Caco-2 (cell line): Measurements from ENCODE around the gene OVOL3. TPM values are rescaled to one million over a fixed set of nuclear protein-coding genes. Genes with fewer than 3 reads are reported as not detected.

Source experiments
- BruUV-seq: library from RNA; stranded (reverse); fragments of 400-500 nt; replicated peaks from 2 replicates; lab custom pipeline; 2021; lab: Mats Ljungman, UMichigan
- CTCF ChIA-PET: fragments of 300-600 bp; sonication (Branson Sonifier 250); formaldehyde crosslinking; loops from one replicate; lab custom pipeline; 2022; ENCODE audit warnings: antibody characterized with exemption; lab: Charles Lee
- POLR2A ChIA-PET: fragments of 300-600 bp; sonication (Branson Sonifier 250); formaldehyde crosslinking; loops from one replicate; lab custom pipeline; 2022; ENCODE audit warnings: antibody characterized with exemption; lab: Charles Lee
- DNase-seq, 2 experiments: peaks; one replicate each; pipeline versions ENCODE4 v3.0.0 to v3.0.0-alpha.2; 2020 to 2022
- H3K27me3 ChIP-seq: replicated peaks from 2 replicates; pipeline ENCODE4 v1.6.0; 2011; ENCODE audit warnings: low read length; ENCODE audit not compliant: control insufficient read depth, insufficient read depth
- H3K36me3 ChIP-seq: 2 replicates; pipeline ENCODE4 v1.5.1; 2011; ENCODE audit warnings: low read length; ENCODE audit not compliant: control insufficient read depth, insufficient read depth
- H3K4me1 ChIP-seq: fragments of 250-450 bp; sonication (Bioruptor Pico); 2 replicates; pipeline ENCODE4 v1.5.1; 2020; ENCODE audit warnings: mild to moderate bottlenecking
- H3K4me3 ChIP-seq: 2 replicates; pipeline ENCODE4 v1.5.1; 2011; ENCODE audit warnings: low read depth, mild to moderate bottlenecking, control low read depth, low read length
- H3K9me3 ChIP-seq: fragments of 250-450 bp; sonication (Bioruptor Pico); 2 replicates; pipeline ENCODE4 v1.5.1; 2020; ENCODE audit warnings: mild to moderate bottlenecking, moderate library complexity
- H3K27ac Mint-ChIP-seq: one replicate; pipeline ENCODE4 v1.8.0; 2022; ENCODE audit warnings: mixed read lengths; ENCODE audit not compliant: unreplicated experiment
- H3K27me3 Mint-ChIP-seq: one replicate; pipeline ENCODE4 v1.8.0; 2022; ENCODE audit warnings: mixed read lengths; ENCODE audit not compliant: insufficient read depth, unreplicated experiment
- H3K36me3 Mint-ChIP-seq: one replicate; pipeline ENCODE4 v1.8.0; 2022; ENCODE audit warnings: mild to moderate bottlenecking, mixed read lengths; ENCODE audit not compliant: insufficient read depth, unreplicated experiment
- H3K4me1 Mint-ChIP-seq: one replicate; pipeline ENCODE4 v1.8.0; 2022; ENCODE audit warnings: low read depth, mixed read lengths; ENCODE audit not compliant: unreplicated experiment
- H3K4me3 Mint-ChIP-seq: one replicate; pipeline ENCODE4 v1.8.0; 2022; ENCODE audit warnings: mild to moderate bottlenecking, moderate library complexity, mixed read lengths; ENCODE audit not compliant: unreplicated experiment
- H3K9me3 Mint-ChIP-seq: one replicate; pipeline ENCODE4 v1.8.0; 2022; ENCODE audit warnings: mixed read lengths; ENCODE audit not compliant: unreplicated experiment
- CTCF ChIP-seq, 2 experiments: fragments of 200-600 bp in 1 of 2; IDR thresholded peaks; 1 replicate in 1 of 2; 2 replicates in 1 of 2; pipeline versions ENCODE4 v1.5.1 to v1.8.0; 2011 to 2022; ENCODE audit warnings: antibody characterized with exemption in 1 of 2, control low read depth in 1 of 2, inconsistent platforms in 1 of 2, low read depth in 1 of 2, low read length in 1 of 2, mild to moderate bottlenecking in 1 of 2, moderate library complexity in 1 of 2; ENCODE audit not compliant: insufficient read depth in 1 of 2, severe bottlenecking in 1 of 2, unreplicated experiment in 1 of 2
- intact Hi-C: fragments of 100-400 bp; cut with micrococcal nuclease; formaldehyde crosslinking; loops from one replicate; pipeline ENCODE4 v1.10.0; 2022; ENCODE audit not compliant: unreplicated experiment
- total RNA-seq: library from RNA; stranded (reverse); gene quantifications from 2 replicates; pipeline ENCODE4 v1.2.3, GENCODE V29; 2022

The OVOL3 gene
- total RNA-seq, 1 experiment from 2014 or later, result not detected

- ChIA-PET CTCF (no interaction called here), POLR2A (no interaction called here)
- DNase-seq, result no peak
- Mint-ChIP-seq H3K27me3 (no peaks in the 10 kb centered on the region), H3K4me3 (no peak overlapping the region), H3K27ac (no peak overlapping the region), H3K36me3 (peaks cover 56% of the 10 kb centered on the region), H3K9me3 (no peaks in the 10 kb centered on the region), H3K4me1 (no peaks in the 10 kb centered on the region)
- Histone ChIP-seq H3K36me3 (peaks cover 1% of the 10 kb centered on the region), H3K27me3 (no peaks in the 10 kb centered on the region), H3K4me3 (no peak overlapping the region), H3K4me1 (no peaks in the 10 kb centered on the region), H3K9me3 (no peaks in the 10 kb centered on the region)
- TF ChIP-seq CTCF (IDR thresholded peaks at IDR 0.05; ENCODE audit: insufficient read depth in 1 of 2, low read depth in 1 of 2, low read length in 1 of 2, severe bottlenecking in 1 of 2, unreplicated experiment in 1 of 2), result no peak
- no TSS peak for BruUV-seq
- intact Hi-C loops, result no loop called here
These were observed 24.6 kb upstream of the OVOL3 start for GRCh38 chr19:36086326-36086725.

GRCh38 chr19:36089847-36090246 is 21.1 kb upstream of the OVOL3 start:
- Histone ChIP-seq H3K4me3 (no peak overlapping the region), H3K36me3 (peaks cover 1% of the 10 kb centered on the region; the same call in 1 of the 2 replicates), H3K4me1 (no peaks in the 10 kb centered on the region), H3K9me3 (no peaks in the 10 kb centered on the region), H3K27me3 (no peaks in the 10 kb centered on the region)
- Mint-ChIP-seq H3K27me3 (no peaks in the 10 kb centered on the region), H3K9me3 (no peaks in the 10 kb centered on the region), H3K4me3 (no peak overlapping the region), H3K27ac (no peak overlapping the region), H3K36me3 (peaks cover 63% of the 10 kb centered on the region), H3K4me1 (no peaks in the 10 kb centered on the region)
- DNase-seq, result no peak
- no TSS peak for BruUV-seq
- intact Hi-C loops, result no loop called here
- CTCF ChIA-PET, result no interaction called here
- POLR2A ChIA-PET, result no interaction called here
- TF ChIP-seq CTCF (IDR thresholded peaks at IDR 0.05; ENCODE audit: insufficient read depth in 1 of 2, low read depth in 1 of 2, low read length in 1 of 2, severe bottlenecking in 1 of 2, unreplicated experiment in 1 of 2), result no peak

GRCh38 chr19:36090910-36091695 is 19.8 kb upstream of the OVOL3 start:
- BruUV-seq, result no TSS peak
- CTCF ChIA-PET, result no interaction called here

More at GRCh38 chr19:36090910-36091695, 19.8 kb upstream of the OVOL3 start:
- Histone ChIP-seq H3K9me3 (no peaks in the 10 kb centered on the region), H3K27me3 (no peaks in the 10 kb centered on the region), H3K4me3 (no peak overlapping the region), H3K4me1 (no peaks in the 10 kb centered on the region), H3K36me3 (peaks cover 1% of the 10 kb centered on the region; the same call in 1 of the 2 replicates)
- Mint-ChIP-seq H3K27ac (no peak overlapping the region), H3K27me3 (no peaks in the 10 kb centered on the region), H3K36me3 (peaks cover 70% of the 10 kb centered on the region), H3K4me1 (no peaks in the 10 kb centered on the region), H3K4me3 (no peak overlapping the region), H3K9me3 (no peaks in the 10 kb centered on the region)
- POLR2A ChIA-PET, result no interaction called here
- TF ChIP-seq CTCF (IDR thresholded peaks at IDR 0.05; ENCODE audit: insufficient read depth in 1 of 2, low read depth in 1 of 2, low read length in 1 of 2, severe bottlenecking in 1 of 2, unreplicated experiment in 1 of 2), result no peak
- no peak for DNase-seq
- intact Hi-C loops, result no loop called here
